Stomach smooth muscle (tissue), 2 donors: ENCODE data around the gene OR10G3.
A peak's percentile ranks its signal among the peaks of the same experiment; 100 is the strongest.
"Not testable (repeated sequence)": the region's sequence is repeated elsewhere in the genome, so short reads cannot be mapped to it uniquely, and the experiment has no call there.

Source experiments
- H3K27ac ChIP-seq: one replicate; pipeline ENCODE4 v1.7.0; 2013; ENCODE audit warnings: mild to moderate bottlenecking, low read length, inconsistent platforms
- H3K27me3 ChIP-seq, 2 donors: one replicate each; pipeline ENCODE4 v1.7.0; 2013; ENCODE audit warnings: low read length in 2 of 2; ENCODE audit not compliant: insufficient read depth in 2 of 2, control insufficient read depth in 1 of 2
- H3K36me3 ChIP-seq, 2 donors: one replicate each; pipeline ENCODE4 v1.7.0; 2013; ENCODE audit warnings: low read length in 2 of 2; ENCODE audit not compliant: control insufficient read depth in 2 of 2, insufficient read depth in 2 of 2
- H3K4me1 ChIP-seq: one replicate; pipeline ENCODE4 v1.7.0; 2013; ENCODE audit warnings: low read length; ENCODE audit not compliant: control insufficient read depth, insufficient read depth
- H3K4me3 ChIP-seq, 2 donors: one replicate each; pipeline ENCODE4 v1.7.0; 2013; ENCODE audit warnings: low read length in 2 of 2
- H3K9ac ChIP-seq, 2 donors: one replicate each; pipeline ENCODE4 v1.7.0; 2013; ENCODE audit warnings: low read length in 2 of 2, mild to moderate bottlenecking in 1 of 2
- H3K9me3 ChIP-seq, 2 donors: one replicate each; pipeline ENCODE4 v1.7.0; 2013; ENCODE audit warnings: low read length in 2 of 2; ENCODE audit not compliant: control insufficient read depth in 2 of 2
- donor health status: healthy.
- donor health status: Pancreatic carcinoma.

Gene OR10G3

DNA sequence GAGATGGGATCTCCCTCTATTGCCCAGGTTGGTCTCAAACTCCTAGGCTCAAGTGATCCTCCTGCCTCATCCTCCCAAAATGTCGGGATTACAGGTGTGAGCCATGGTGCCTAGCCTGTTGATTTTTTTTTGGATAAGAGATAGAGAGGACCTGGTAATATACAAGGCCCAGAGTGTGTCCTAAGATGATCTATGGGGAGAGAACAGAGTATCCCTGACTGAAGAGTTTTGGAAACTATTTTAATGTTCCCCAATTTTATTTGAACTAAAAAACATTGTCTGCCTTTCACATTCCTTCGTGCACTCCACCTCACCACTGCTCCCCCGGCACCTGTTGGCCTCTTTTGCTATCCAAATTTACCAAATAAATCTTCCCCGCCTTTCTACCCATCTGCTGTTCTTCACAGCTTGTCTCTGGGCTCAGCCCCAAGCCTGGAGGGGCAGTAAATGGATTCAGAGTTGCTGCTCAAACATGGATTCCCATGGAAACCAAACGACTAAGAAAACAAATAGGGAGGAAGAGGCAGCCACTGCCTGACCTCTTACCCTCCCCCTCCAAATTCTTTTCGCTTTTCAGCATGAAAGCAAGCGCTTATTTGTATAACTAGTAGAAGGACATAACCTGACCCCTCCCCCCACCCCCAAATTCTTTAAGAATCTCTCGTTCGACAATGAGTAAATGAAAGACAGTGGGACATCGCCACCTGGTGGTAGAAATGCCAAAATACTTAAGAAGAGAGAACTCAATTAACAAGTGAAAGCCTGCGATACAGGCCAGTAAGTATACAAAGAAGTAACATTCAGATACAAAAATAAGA lies 22.6 kb downstream of the OR10G3 start:
- peaks cover 9% of the 10 kb centered on the region for H3K4me1 ChIP-seq
- H3K4me3 ChIP-seq, result peak overlapping the region; percentile 33 to 69
- H3K27ac ChIP-seq, result peak overlapping the region; percentile 82
- H3K27me3 ChIP-seq, result no peaks in the 10 kb centered on the region
- no peaks in the 10 kb centered on the region for H3K36me3 ChIP-seq
- H3K9ac ChIP-seq, result peak overlapping the region; percentile 41 to 74
- H3K9me3 ChIP-seq, result no peaks in the 10 kb centered on the region

- Histone ChIP-seq H3K9me3 (no peaks in the 10 kb centered on the region), H3K36me3 (no peaks in the 10 kb centered on the region), H3K27ac (peak overlapping the region; percentile 82), H3K4me3 (no peak overlapping the region), H3K9ac (no peak overlapping the region), H3K27me3 (no peaks in the 10 kb centered on the region), H3K4me1 (peaks cover 9% of the 10 kb centered on the region)
These were observed 23.3 kb downstream of the OR10G3 start for GRCh38 chr14:21556378-21557083.

GRCh38 chr14:21553266-21553665 lies 26.6 kb downstream of the OR10G3 start:
- Histone ChIP-seq H3K9me3 (no peaks in the 10 kb centered on the region), H3K4me3 (no peak overlapping the region), H3K9ac (no peak overlapping the region), H3K27ac (no peak overlapping the region), H3K27me3 (no peaks in the 10 kb centered on the region), H3K36me3 (no peaks in the 10 kb centered on the region), H3K4me1 (peaks cover 8% of the 10 kb centered on the region)

GRCh38 chr14:21544588-21544987 lies 35.3 kb downstream of the OR10G3 start:
- H3K27ac ChIP-seq, H3K4me1 ChIP-seq, H3K4me3 ChIP-seq, H3K36me3 ChIP-seq, H3K27me3 ChIP-seq, H3K9me3 ChIP-seq, H3K9ac ChIP-seq: not testable (repeated sequence)

GRCh38 chr14:21543963-21544362 lies 35.9 kb downstream of the OR10G3 start:
- Histone ChIP-seq H3K9me3 (no peaks in the 10 kb centered on the region), H3K4me3 (no peak overlapping the region), H3K27me3 (no peaks in the 10 kb centered on the region), H3K4me1 (no peaks in the 10 kb centered on the region), H3K9ac (no peak overlapping the region), H3K27ac (no peak overlapping the region), H3K36me3 (no peaks in the 10 kb centered on the region)

DNA sequence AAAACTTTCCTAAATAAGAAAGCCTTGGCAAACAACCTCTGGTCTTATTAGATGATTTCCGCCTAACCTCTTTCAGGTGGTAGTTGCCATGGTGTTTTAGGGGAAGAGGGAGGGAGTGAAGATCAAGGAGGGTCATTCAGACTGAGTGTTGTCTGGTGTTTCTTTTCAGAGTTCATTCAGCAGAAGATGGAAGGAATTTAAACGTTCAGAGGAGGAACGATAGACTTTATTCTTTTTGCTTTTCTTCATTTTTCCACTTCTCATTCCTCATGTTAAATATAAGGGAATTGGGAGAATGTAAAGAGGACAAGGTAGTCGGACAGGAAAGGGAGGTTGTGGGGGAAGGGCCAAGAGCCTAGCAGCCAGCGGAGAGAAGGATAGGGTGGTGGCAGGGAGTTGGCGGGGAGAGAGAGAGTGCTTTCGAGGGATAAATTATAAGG lies 36.3 kb downstream of the OR10G3 start:
- Histone ChIP-seq H3K4me1 (no peaks in the 10 kb centered on the region), H3K36me3 (no peaks in the 10 kb centered on the region), H3K27me3 (no peaks in the 10 kb centered on the region), H3K4me3 (no peak overlapping the region), H3K27ac (no peak overlapping the region), H3K9me3 (no peaks in the 10 kb centered on the region), H3K9ac (no peak overlapping the region)

DNA sequence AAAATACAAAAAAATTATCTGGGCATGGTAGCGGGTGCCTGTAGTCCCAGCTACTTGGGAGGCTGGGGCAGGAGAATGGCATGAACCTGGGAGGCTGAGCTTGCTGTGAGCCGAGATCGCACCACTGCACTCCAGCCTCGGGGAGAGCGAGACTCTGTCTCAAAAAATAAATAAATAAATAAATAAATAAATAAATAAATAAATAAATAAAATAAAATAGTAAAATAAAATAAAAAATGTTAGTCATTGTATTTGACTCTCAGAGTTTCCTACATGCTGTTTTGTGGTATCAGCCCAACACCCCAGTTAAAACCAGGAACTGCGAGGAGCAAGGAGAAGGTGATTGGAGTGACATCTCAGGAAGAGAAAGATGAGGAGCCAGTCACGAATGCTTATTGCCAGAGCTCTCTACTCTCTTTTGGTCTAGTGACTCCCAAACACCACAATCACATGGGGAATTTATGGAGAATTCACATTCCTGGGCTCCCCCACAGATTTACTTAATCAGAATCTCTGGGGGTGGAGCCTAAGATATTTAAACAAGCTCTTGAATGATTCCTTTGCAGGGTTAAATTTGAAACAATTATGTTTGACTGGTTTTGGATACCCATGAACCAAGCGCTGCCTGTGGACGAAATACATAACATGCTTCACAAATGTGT lies 38.3 kb downstream of the OR10G3 start:
- H3K36me3 ChIP-seq, result no peaks in the 10 kb centered on the region
- H3K27me3 ChIP-seq, result peaks cover 4% of the 10 kb centered on the region in 2 donors
- no peak overlapping the region for H3K4me3 ChIP-seq
- H3K9me3 ChIP-seq, result no peaks in the 10 kb centered on the region
- H3K4me1 ChIP-seq, result peaks cover 3% of the 10 kb centered on the region
- no peak overlapping the region for H3K27ac ChIP-seq
- no peak overlapping the region for H3K9ac ChIP-seq

- H3K36me3 ChIP-seq, result no peaks in the 10 kb centered on the region
- H3K9me3 ChIP-seq, result no peaks in the 10 kb centered on the region
- H3K27me3 ChIP-seq, result peaks cover 12 to 19% of the 10 kb centered on the region in 2 donors
- no peak overlapping the region for H3K27ac ChIP-seq
- H3K4me1 ChIP-seq, result peaks cover 4% of the 10 kb centered on the region
- H3K9ac ChIP-seq, result no peak overlapping the region
- no peak overlapping the region for H3K4me3 ChIP-seq
These were observed 40.5 kb downstream of the OR10G3 start for GRCh38 chr14:21539189-21539940.

DNA sequence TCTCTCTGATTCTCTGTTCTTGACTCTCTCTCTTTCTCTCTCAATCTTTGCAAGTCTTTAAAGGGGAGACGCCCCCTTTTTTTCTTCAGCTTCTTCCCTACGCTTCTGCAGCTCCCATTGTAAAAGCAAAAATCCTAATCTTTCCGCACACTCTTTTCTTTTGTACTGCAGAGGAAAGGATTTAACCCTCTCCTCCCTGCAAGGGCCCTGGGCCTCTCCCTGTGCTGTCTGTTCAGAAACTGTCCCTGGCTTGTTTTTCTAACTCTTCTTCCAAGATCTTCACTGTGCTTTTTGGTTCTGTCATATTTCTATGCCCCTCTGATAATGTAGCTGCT lies 42.8 kb downstream of the OR10G3 start:
- Histone ChIP-seq H3K36me3 (no peaks in the 10 kb centered on the region), H3K27me3 (peaks cover 12 to 19% of the 10 kb centered on the region in 2 donors), H3K4me3 (peak overlapping the region; percentile 57 to 68), H3K9me3 (no peaks in the 10 kb centered on the region), H3K27ac (no peak overlapping the region), H3K9ac (peak overlapping the region in 1 of 2 donors; percentile 5), H3K4me1 (peaks cover 4% of the 10 kb centered on the region)

- H3K4me3 ChIP-seq, result peak overlapping the region; percentile 57 to 68
- H3K9ac ChIP-seq, result peak overlapping the region; percentile 5 to 13
- peaks cover 12 to 19% of the 10 kb centered on the region in 2 donors for H3K27me3 ChIP-seq
- no peaks in the 10 kb centered on the region for H3K36me3 ChIP-seq
- no peaks in the 10 kb centered on the region for H3K9me3 ChIP-seq
- peaks cover 4% of the 10 kb centered on the region for H3K4me1 ChIP-seq
- H3K27ac ChIP-seq, result no peak overlapping the region
These were observed 43.3 kb downstream of the OR10G3 start for GRCh38 chr14:21536418-21537089.
